HCT116 (cell line): Measurements from ENCODE around the gene PHF13.

Experiments used
- CTCF ChIP-seq, 3 experiments: fragments of 200-600 bp in 1 of 3; sonication (generic) in 1 of 3; IDR thresholded peaks in 2 of 3; conservative IDR thresholded peaks in 1 of 3; 2 replicates each; pipeline ENCODE4 v1.5.1; 2012 to 2017; ENCODE audit warnings: low read depth in 2 of 3, low read length in 2 of 3, antibody characterized with exemption in 1 of 3, borderline replicate concordance in 1 of 3, control low read depth in 1 of 3, mild to moderate bottlenecking in 1 of 3, mixed read lengths in 1 of 3, mixed run types in 1 of 3, moderate library complexity in 1 of 3; ENCODE audit not compliant: insufficient read depth in 1 of 3
- ELF1 ChIP-seq: IDR thresholded peaks from 2 replicates; pipeline ENCODE4 v1.6.1; 2012; ENCODE audit warnings: low read depth, borderline replicate concordance
- EZH2 ChIP-seq: fragments of 200-600 bp; sonication (generic); IDR thresholded peaks from 2 replicates; pipeline ENCODE4 v1.6.1; 2017; ENCODE audit warnings: antibody characterized with exemption, mixed run types
- EZH2phosphoT487 ChIP-seq: fragments of 200-600 bp; IDR thresholded peaks from 2 replicates; pipeline ENCODE4 v1.6.1; 2018; ENCODE audit warnings: antibody characterized with exemption, borderline replicate concordance
- MAX ChIP-seq: IDR thresholded peaks from 2 replicates; pipeline ENCODE4 v1.6.1; 2012
- POLR2A ChIP-seq: IDR thresholded peaks from 2 replicates; pipeline ENCODE4 v1.7.0; 2011; ENCODE audit warnings: borderline replicate concordance; ENCODE audit not compliant: insufficient read depth, insufficient read length; ENCODE audit errors: extremely low read depth
- POLR2AphosphoS5 ChIP-seq: IDR thresholded peaks from 2 replicates; pipeline ENCODE4 v1.6.1; 2011; ENCODE audit warnings: mild to moderate bottlenecking, low read depth, low read length, moderate library complexity
- RAD21 ChIP-seq: IDR thresholded peaks from 2 replicates; pipeline ENCODE4 v1.6.1; 2012; ENCODE audit warnings: low read depth, mild to moderate bottlenecking
- SIN3A ChIP-seq: IDR thresholded peaks from 2 replicates; pipeline ENCODE4 v1.6.1; 2012; ENCODE audit warnings: low read depth
- YY1 ChIP-seq: IDR thresholded peaks from 2 replicates; pipeline ENCODE4 v1.6.1; 2011; ENCODE audit warnings: low read length, low read depth, moderate library complexity, mild to moderate bottlenecking; ENCODE audit not compliant: insufficient replicate concordance; ENCODE audit errors: extremely low read depth
- ZBTB33 ChIP-seq: IDR thresholded peaks from 2 replicates; pipeline ENCODE4 v1.6.1; 2011; ENCODE audit warnings: mild to moderate bottlenecking, low read length, moderate library complexity; ENCODE audit not compliant: insufficient replicate concordance; ENCODE audit errors: extremely low read depth
- ZNF274 ChIP-seq: fragments of 200-500 bp; sonication (Bioruptor generic); IDR thresholded peaks from 2 replicates; pipeline ENCODE4 v1.6.1; 2014; ENCODE audit warnings: mild to moderate bottlenecking, low read depth, low read length, inconsistent platforms
- TF ChIP-seq, protein P1 (sequence below): IDR thresholded peaks from 2 replicates; pipeline ENCODE4 v1.6.1; 2012
- TF ChIP-seq, protein P2 (sequence below): IDR thresholded peaks from 2 replicates; pipeline ENCODE4 v1.6.1; 2012; ENCODE audit warnings: low read depth

DNA sequence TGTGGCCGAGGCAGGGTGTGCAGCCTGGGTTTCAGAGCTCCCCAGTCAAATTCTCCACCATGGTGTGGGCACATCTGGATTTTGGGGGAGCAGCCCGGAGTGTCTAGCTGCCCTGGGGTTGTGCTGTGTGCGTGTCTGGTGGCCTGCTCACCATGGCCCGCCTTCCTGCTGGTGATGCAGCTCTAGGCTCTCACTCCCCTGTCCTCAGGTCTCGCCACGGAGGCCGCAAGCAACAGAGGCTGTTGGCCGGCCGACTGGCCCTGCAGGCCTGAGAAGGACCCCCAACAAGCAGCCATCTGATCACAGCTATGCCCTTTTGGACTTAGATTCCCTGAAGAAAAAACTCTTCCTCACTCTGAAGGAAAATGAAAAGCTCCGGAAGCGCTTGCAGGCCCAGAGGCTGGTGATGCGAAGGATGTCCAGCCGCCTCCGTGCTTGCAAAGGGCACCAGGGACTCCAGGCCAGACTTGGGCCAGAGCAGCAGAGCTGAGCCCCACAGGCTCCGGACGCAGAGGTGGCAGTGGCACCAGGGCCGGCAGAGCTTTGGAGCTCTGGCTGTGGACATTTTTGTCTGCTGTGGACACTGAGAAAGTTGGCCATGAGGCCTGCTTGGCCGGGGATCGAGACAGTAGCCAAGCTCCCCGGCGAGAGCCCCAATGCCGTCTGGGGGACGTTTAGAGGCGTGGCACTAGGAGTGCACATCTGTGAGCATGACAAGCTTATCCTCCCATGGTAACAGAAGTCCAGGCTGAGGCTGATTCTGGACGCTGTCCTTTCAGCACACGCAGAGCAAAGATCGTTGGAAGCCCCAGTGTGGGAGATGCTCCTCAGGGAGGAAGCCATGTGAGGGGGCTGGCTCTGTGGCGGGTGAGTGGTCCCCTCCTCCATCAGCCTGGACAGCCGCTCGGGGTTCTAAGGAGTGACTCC lies 19.3 kb downstream of the PHF13 start:
- TF ChIP-seq CTCF (IDR thresholded peaks at IDR 0.05 in 2 of 3, conservative IDR thresholded peaks at IDR 0.05 in 1 of 3; ENCODE audit: borderline replicate concordance in 1 of 3, insufficient read depth in 1 of 3, low read depth in 2 of 3, low read length in 2 of 3) (no peak), ZBTB33 (no peak), RAD21 (no peak), ZNF274 (no peak), YY1 (no peak), EZH2 (no peak), POLR2AphosphoS5 (no peak), MAX (no peak), ELF1 (no peak), POLR2A (no peak), SIN3A (no peak), EZH2phosphoT487 (no peak)
- TF ChIP-seq, protein P1, sequence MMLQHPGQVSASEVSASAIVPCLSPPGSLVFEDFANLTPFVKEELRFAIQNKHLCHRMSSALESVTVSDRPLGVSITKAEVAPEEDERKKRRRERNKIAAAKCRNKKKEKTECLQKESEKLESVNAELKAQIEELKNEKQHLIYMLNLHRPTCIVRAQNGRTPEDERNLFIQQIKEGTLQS: no peak
- TF ChIP-seq, protein P2, sequence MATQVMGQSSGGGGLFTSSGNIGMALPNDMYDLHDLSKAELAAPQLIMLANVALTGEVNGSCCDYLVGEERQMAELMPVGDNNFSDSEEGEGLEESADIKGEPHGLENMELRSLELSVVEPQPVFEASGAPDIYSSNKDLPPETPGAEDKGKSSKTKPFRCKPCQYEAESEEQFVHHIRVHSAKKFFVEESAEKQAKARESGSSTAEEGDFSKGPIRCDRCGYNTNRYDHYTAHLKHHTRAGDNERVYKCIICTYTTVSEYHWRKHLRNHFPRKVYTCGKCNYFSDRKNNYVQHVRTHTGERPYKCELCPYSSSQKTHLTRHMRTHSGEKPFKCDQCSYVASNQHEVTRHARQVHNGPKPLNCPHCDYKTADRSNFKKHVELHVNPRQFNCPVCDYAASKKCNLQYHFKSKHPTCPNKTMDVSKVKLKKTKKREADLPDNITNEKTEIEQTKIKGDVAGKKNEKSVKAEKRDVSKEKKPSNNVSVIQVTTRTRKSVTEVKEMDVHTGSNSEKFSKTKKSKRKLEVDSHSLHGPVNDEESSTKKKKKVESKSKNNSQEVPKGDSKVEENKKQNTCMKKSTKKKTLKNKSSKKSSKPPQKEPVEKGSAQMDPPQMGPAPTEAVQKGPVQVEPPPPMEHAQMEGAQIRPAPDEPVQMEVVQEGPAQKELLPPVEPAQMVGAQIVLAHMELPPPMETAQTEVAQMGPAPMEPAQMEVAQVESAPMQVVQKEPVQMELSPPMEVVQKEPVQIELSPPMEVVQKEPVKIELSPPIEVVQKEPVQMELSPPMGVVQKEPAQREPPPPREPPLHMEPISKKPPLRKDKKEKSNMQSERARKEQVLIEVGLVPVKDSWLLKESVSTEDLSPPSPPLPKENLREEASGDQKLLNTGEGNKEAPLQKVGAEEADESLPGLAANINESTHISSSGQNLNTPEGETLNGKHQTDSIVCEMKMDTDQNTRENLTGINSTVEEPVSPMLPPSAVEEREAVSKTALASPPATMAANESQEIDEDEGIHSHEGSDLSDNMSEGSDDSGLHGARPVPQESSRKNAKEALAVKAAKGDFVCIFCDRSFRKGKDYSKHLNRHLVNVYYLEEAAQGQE: no peak
